Dendritic cell treated with granulocyte-macrophage colony-stimulating factor and Interleukin-4, amounts not matched to agents 40 ng/mL and 50 ng/mL, for 4 days (primary cell): ENCODE results near the gene ANO8.
A peak's percentile ranks its signal among the peaks of the same experiment; 100 is the strongest.

Source experiments
- H3K27ac Mint-ChIP-seq: one replicate; pipeline ENCODE4 v1.8.0; 2022; ENCODE audit warnings: mild to moderate bottlenecking, mixed read lengths
- H3K27me3 Mint-ChIP-seq: one replicate; pipeline ENCODE4 v1.8.0; 2022; ENCODE audit warnings: mild to moderate bottlenecking, mixed read lengths
- H3K36me3 Mint-ChIP-seq: one replicate; pipeline ENCODE4 v1.8.0; 2022; ENCODE audit warnings: low read depth, mixed read lengths
- H3K4me1 Mint-ChIP-seq: one replicate; pipeline ENCODE4 v1.8.0; 2022; ENCODE audit warnings: low read depth, mixed read lengths
- H3K4me3 Mint-ChIP-seq: one replicate; pipeline ENCODE4 v1.8.0; 2022; ENCODE audit warnings: mild to moderate bottlenecking, moderate library complexity, mixed read lengths
- H3K9me3 Mint-ChIP-seq: one replicate; pipeline ENCODE4 v1.8.0; 2022; ENCODE audit warnings: mixed read lengths
- intact Hi-C: fragments of 100-400 bp; cut with micrococcal nuclease; formaldehyde crosslinking; loops from one replicate; pipeline ENCODE4 v1.15.0; 2022

ANO8 gene

GRCh38 chr19:17319473-17320238 is 15.0 kb downstream of the ANO8 start:
- no peak overlapping the region for H3K4me3 Mint-ChIP-seq
- H3K9me3 Mint-ChIP-seq, result no peaks in the 10 kb centered on the region
- H3K27me3 Mint-ChIP-seq, result peaks cover 8% of the 10 kb centered on the region
- no peak overlapping the region for H3K27ac Mint-ChIP-seq
- intact Hi-C loops, result no loop called here
- H3K36me3 Mint-ChIP-seq, result peaks cover 82% of the 10 kb centered on the region
- peaks cover 32% of the 10 kb centered on the region for H3K4me1 Mint-ChIP-seq

- intact Hi-C loops, result no loop called here
- peaks cover 84% of the 10 kb centered on the region for H3K36me3 Mint-ChIP-seq
- H3K27me3 Mint-ChIP-seq, result peaks cover 8% of the 10 kb centered on the region
- H3K27ac Mint-ChIP-seq, result no peak overlapping the region
- no peak overlapping the region for H3K4me3 Mint-ChIP-seq
- no peaks in the 10 kb centered on the region for H3K9me3 Mint-ChIP-seq
- peaks cover 32% of the 10 kb centered on the region for H3K4me1 Mint-ChIP-seq
These were observed 15.7 kb downstream of the ANO8 start for GRCh38 chr19:17318966-17319365.

GRCh38 chr19:17314007-17314593 is 20.6 kb downstream of the ANO8 start:
- H3K4me1 Mint-ChIP-seq, result peaks cover 45% of the 10 kb centered on the region
- peaks cover 90% of the 10 kb centered on the region for H3K36me3 Mint-ChIP-seq
- no peaks in the 10 kb centered on the region for H3K27me3 Mint-ChIP-seq
- no peak overlapping the region for H3K27ac Mint-ChIP-seq
- H3K9me3 Mint-ChIP-seq, result no peaks in the 10 kb centered on the region
- no peak overlapping the region for H3K4me3 Mint-ChIP-seq
- intact Hi-C loops, result no loop called here

- H3K4me3 Mint-ChIP-seq, result no peak overlapping the region
- peaks cover 77% of the 10 kb centered on the region for H3K36me3 Mint-ChIP-seq
- H3K9me3 Mint-ChIP-seq, result no peaks in the 10 kb centered on the region
- intact Hi-C loops, result no loop called here
- no peak overlapping the region for H3K27ac Mint-ChIP-seq
- no peaks in the 10 kb centered on the region for H3K27me3 Mint-ChIP-seq
- H3K4me1 Mint-ChIP-seq, result peaks cover 48% of the 10 kb centered on the region
These were observed 22.2 kb downstream of the ANO8 start for GRCh38 chr19:17312189-17313113.

- intact Hi-C loops, result no loop called here
- H3K4me3 Mint-ChIP-seq, result no peak overlapping the region
These were observed 23.0 kb downstream of the ANO8 start for GRCh38 chr19:17311455-17312188.

GRCh38 chr19:17309965-17310461 is 24.6 kb downstream of the ANO8 start:
- H3K36me3 Mint-ChIP-seq, result peaks cover 72% of the 10 kb centered on the region
- H3K9me3 Mint-ChIP-seq, result no peaks in the 10 kb centered on the region
- H3K4me3 Mint-ChIP-seq, result peak overlapping the region; percentile 99
- H3K27ac Mint-ChIP-seq, result peak overlapping the region; percentile 89
- H3K4me1 Mint-ChIP-seq, result peaks cover 50% of the 10 kb centered on the region
- intact Hi-C loops, result loop anchor here (1.0 kb wide), 1 partner anchor 27 kb away; the partner anchor contains the start of gene GTPBP3
- no peaks in the 10 kb centered on the region for H3K27me3 Mint-ChIP-seq

More at GRCh38 chr19:17311455-17312188, 23.0 kb downstream of the ANO8 start:
- Mint-ChIP-seq H3K4me1 (peaks cover 49% of the 10 kb centered on the region), H3K27me3 (no peaks in the 10 kb centered on the region), H3K36me3 (peaks cover 75% of the 10 kb centered on the region), H3K9me3 (no peaks in the 10 kb centered on the region), H3K27ac (no peak overlapping the region)

- Mint-ChIP-seq H3K9me3 (no peaks in the 10 kb centered on the region), H3K27me3 (no peaks in the 10 kb centered on the region), H3K4me1 (peaks cover 57% of the 10 kb centered on the region), H3K27ac (peak within 1 kb of the TSS; percentile 89), H3K36me3 (peaks cover 66% of the 10 kb centered on the region), H3K4me3 (peak within 1 kb of the TSS; percentile 99)
- intact Hi-C loops, result loop anchor here (1.0 kb wide), 1 partner anchor 28 kb away; the partner anchor contains the start of gene GTPBP3
These were observed 25.3 kb downstream of the ANO8 start, which contains the start of gene DDA1 for GRCh38 chr19:17309198-17309964. Gene DDA1, plus strand, starts transcription at chr19:17309563. Its CDS starts 92 bp downstream, at chr19:17309655.

GRCh38 chr19:17307876-17308377 is 26.7 kb downstream of the ANO8 start:
- intact Hi-C loops, result no loop called here
- H3K4me3 Mint-ChIP-seq, result no peak overlapping the region
- peaks cover 65% of the 10 kb centered on the region for H3K4me1 Mint-ChIP-seq
- H3K27me3 Mint-ChIP-seq, result no peaks in the 10 kb centered on the region
- peaks cover 51% of the 10 kb centered on the region for H3K36me3 Mint-ChIP-seq
- H3K9me3 Mint-ChIP-seq, result no peaks in the 10 kb centered on the region
- no peak overlapping the region for H3K27ac Mint-ChIP-seq

- Mint-ChIP-seq H3K27ac (peak overlapping the region; percentile 92), H3K4me3 (peak overlapping the region; percentile 85), H3K4me1 (peaks cover 65% of the 10 kb centered on the region), H3K9me3 (no peaks in the 10 kb centered on the region), H3K27me3 (no peaks in the 10 kb centered on the region), H3K36me3 (peaks cover 40% of the 10 kb centered on the region)
- intact Hi-C loops, result no loop called here
These were observed 28.4 kb downstream of the ANO8 start for GRCh38 chr19:17306285-17306714.

- Mint-ChIP-seq H3K4me3 (peak within 1 kb of the TSS; percentile 85), H3K9me3 (no peaks in the 10 kb centered on the region), H3K27ac (peak within 1 kb of the TSS; percentile 92), H3K4me1 (peaks cover 60% of the 10 kb centered on the region), H3K36me3 (peaks cover 40% of the 10 kb centered on the region), H3K27me3 (no peaks in the 10 kb centered on the region)
- intact Hi-C loops, result loop anchor here (1.0 kb wide), 2 partner anchors 13 to 38 kb away; partner anchors contain the start of gene BABAM1
These were observed 29.0 kb downstream of the ANO8 start, which contains the start of gene MRPL34 for GRCh38 chr19:17305517-17306284. Gene MRPL34, plus strand, starts transcription at chr19:17305872. Its CDS starts 21 bp downstream, at chr19:17305893.

- H3K9me3 Mint-ChIP-seq, result no peaks in the 10 kb centered on the region
- peak overlapping the region; percentile 85 for H3K4me3 Mint-ChIP-seq
- H3K4me1 Mint-ChIP-seq, result peaks cover 55% of the 10 kb centered on the region
- intact Hi-C loops, result loop anchor here (1.0 kb wide), 2 partner anchors 13 to 38 kb away; partner anchors contain the start of gene BABAM1
- H3K36me3 Mint-ChIP-seq, result peaks cover 41% of the 10 kb centered on the region
- no peaks in the 10 kb centered on the region for H3K27me3 Mint-ChIP-seq
- H3K27ac Mint-ChIP-seq, result peak overlapping the region; percentile 92
These were observed 29.5 kb downstream of the ANO8 start for GRCh38 chr19:17305216-17305516.
